ENCODE data around the gene ALDH3B2. TPM values are rescaled to one million over a fixed set of nuclear protein-coding genes. Genes with fewer than 3 reads are reported as not detected.
"Not testable (repeated sequence)": the region's sequence is repeated elsewhere in the genome, so short reads cannot be mapped to it uniquely, and the experiment has no call there.

The ALDH3B2 gene
- total and polyA plus RNA-seq, 2 experiments from 2014 or later, result 1.6 to 2.5 TPM

- Histone ChIP-seq H3K9me3 (ENCODE audit: low read depth) (no peaks in the 10 kb centered on the region), H3K79me2 (no peaks in the 10 kb centered on the region), H3K27ac (no peak overlapping the region), H3K36me3 (replicated peaks; ENCODE audit: insufficient read depth, low read depth) (no peaks in the 10 kb centered on the region), H2AFZ (no peak overlapping the region), H3K27me3 (no peaks in the 10 kb centered on the region), H3K4me3 (no peak overlapping the region), H4K20me1 (ENCODE audit: insufficient read depth, poor library complexity, severe bottlenecking) (no peaks in the 10 kb centered on the region), H3K4me1 (ENCODE audit: insufficient read depth) (no peaks in the 10 kb centered on the region), H3K9me2 (replicated peaks; ENCODE audit: insufficient read depth) (no peaks in the 10 kb centered on the region), H3K4me2 (no peak overlapping the region)
- TF ChIP-seq CTCF (IDR thresholded peaks at IDR 0.05; ENCODE audit: poor library complexity), result no peak
- TF ChIP-seq EZH2phosphoT487 (IDR thresholded peaks at IDR 0.05; ENCODE audit: low read depth, severe bottlenecking, unreplicated experiment), result no peak
- no peak for TF ChIP-seq EZH2 (IDR thresholded peaks at IDR 0.05; ENCODE audit: borderline replicate concordance)
- DNase-seq (ENCODE audit: low spot score), result no peak
- WGBS (ENCODE audit: low lambda C conversion rate, missing lambda C conversion rate), result 92% methylated on average over 23 of the region's 24 CpGs
These were observed 35.6 kb downstream of the ALDH3B2 start for GRCh38 chr11:67638535-67639437.

- H3K4me1 ChIP-seq (ENCODE audit: insufficient read depth); H3K79me2 ChIP-seq; H3K4me3 ChIP-seq; H3K27me3 ChIP-seq; H3K9me3 ChIP-seq (ENCODE audit: low read depth); H3K36me3 ChIP-seq (replicated peaks; ENCODE audit: insufficient read depth, low read depth); DNase-seq (ENCODE audit: low spot score); H3K27ac ChIP-seq; H3K9me2 ChIP-seq (replicated peaks; ENCODE audit: insufficient read depth); H4K20me1 ChIP-seq (ENCODE audit: insufficient read depth, poor library complexity, severe bottlenecking); H3K4me2 ChIP-seq; H2AFZ ChIP-seq: not testable (repeated sequence)
- 94% methylated on average over 3 of the region's 3 CpGs for WGBS (ENCODE audit: low lambda C conversion rate, missing lambda C conversion rate)
These were observed 37.0 kb downstream of the ALDH3B2 start for GRCh38 chr11:67637441-67637840.

DNA sequence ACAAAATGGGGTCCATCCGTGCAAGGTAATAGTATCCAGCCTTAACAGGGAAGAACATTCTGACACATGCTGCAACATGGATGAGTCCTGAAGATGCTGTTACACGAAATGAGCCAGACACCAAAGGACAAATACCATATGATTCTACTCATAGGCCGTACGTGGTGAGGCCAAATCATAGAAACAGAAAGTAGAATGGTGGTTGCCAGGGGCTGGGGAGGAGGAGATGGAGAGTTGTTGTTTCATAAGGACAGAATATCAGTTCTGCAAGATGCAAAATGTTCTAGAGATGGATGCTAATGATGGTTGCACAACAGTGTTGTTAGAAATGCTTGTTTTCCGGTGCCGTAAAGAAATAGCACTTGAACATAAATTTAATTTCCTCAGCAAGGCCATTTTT is 37.5 kb downstream of the ALDH3B2 start:
- Histone ChIP-seq H3K79me2 (no peaks in the 10 kb centered on the region), H3K9me3 (ENCODE audit: low read depth) (no peaks in the 10 kb centered on the region), H3K4me3 (no peak overlapping the region), H3K9me2 (replicated peaks; ENCODE audit: insufficient read depth) (no peaks in the 10 kb centered on the region), H3K36me3 (replicated peaks; ENCODE audit: insufficient read depth, low read depth) (no peaks in the 10 kb centered on the region), H3K27me3 (no peaks in the 10 kb centered on the region), H2AFZ (no peak overlapping the region), H3K4me1 (ENCODE audit: insufficient read depth) (no peaks in the 10 kb centered on the region), H3K4me2 (no peak overlapping the region), H4K20me1 (ENCODE audit: insufficient read depth, poor library complexity, severe bottlenecking) (no peaks in the 10 kb centered on the region), H3K27ac (no peak overlapping the region)
- TF ChIP-seq CTCF (IDR thresholded peaks at IDR 0.05; ENCODE audit: poor library complexity), result no peak
- no peak for TF ChIP-seq EZH2 (IDR thresholded peaks at IDR 0.05; ENCODE audit: borderline replicate concordance)
- TF ChIP-seq EZH2phosphoT487 (IDR thresholded peaks at IDR 0.05; ENCODE audit: low read depth, severe bottlenecking, unreplicated experiment), result no peak
- no peak for DNase-seq (ENCODE audit: low spot score)
- WGBS (ENCODE audit: low lambda C conversion rate, missing lambda C conversion rate), result 94% methylated on average over 6 of the region's 6 CpGs

DNA sequence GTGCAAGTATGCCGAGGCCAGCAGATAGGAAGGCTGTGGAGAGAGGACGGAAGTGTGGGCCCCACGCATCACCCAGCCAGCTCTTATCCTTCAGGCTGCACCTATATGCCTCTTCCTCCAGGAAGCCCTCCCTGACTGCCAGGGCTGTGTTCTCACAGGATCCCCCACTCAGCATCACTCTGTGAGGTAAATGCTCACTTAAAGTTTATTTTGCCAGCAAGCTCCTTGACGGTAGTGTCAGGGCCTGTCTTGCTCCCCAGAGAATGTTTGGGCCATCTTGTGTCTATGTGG is 39.2 kb downstream of the ALDH3B2 start:
- 95% methylated on average over 4 of the region's 4 CpGs for WGBS (ENCODE audit: low lambda C conversion rate, missing lambda C conversion rate)
- no peak overlapping the region for H3K27ac ChIP-seq
- no peaks in the 10 kb centered on the region for H3K36me3 ChIP-seq (replicated peaks; ENCODE audit: insufficient read depth, low read depth)

More for the DNA sequence above, 39.2 kb downstream of the ALDH3B2 start:
- H3K4me1 ChIP-seq (ENCODE audit: insufficient read depth), result peaks cover 7% of the 10 kb centered on the region
- DNase-seq (ENCODE audit: low spot score), result no peak
- no peaks in the 10 kb centered on the region for H4K20me1 ChIP-seq (ENCODE audit: insufficient read depth, poor library complexity, severe bottlenecking)
- no peaks in the 10 kb centered on the region for H3K9me3 ChIP-seq (ENCODE audit: low read depth)
- H3K27me3 ChIP-seq, result no peaks in the 10 kb centered on the region
- no peak overlapping the region for H3K4me3 ChIP-seq
- H3K9me2 ChIP-seq (replicated peaks; ENCODE audit: insufficient read depth), result no peaks in the 10 kb centered on the region
- TF ChIP-seq CTCF (IDR thresholded peaks at IDR 0.05; ENCODE audit: poor library complexity) (no peak), EZH2 (IDR thresholded peaks at IDR 0.05; ENCODE audit: borderline replicate concordance) (no peak), EZH2phosphoT487 (IDR thresholded peaks at IDR 0.05; ENCODE audit: low read depth, severe bottlenecking, unreplicated experiment) (no peak)
- no peaks in the 10 kb centered on the region for H3K79me2 ChIP-seq
- no peak overlapping the region for H3K4me2 ChIP-seq
- H2AFZ ChIP-seq, result no peak overlapping the region
